GM12878 (cell line): Measurements from ENCODE around the gene MEX3B. TPM values are rescaled to one million over a fixed set of nuclear protein-coding genes. Genes with fewer than 3 reads are reported as not detected.
A peak's percentile ranks its signal among the peaks of the same experiment; 100 is the strongest.

Experiments
- ATAC-seq: fragments of 200-7000 bp; cut with Tn5 transposase; 3 replicates; pipeline ENCODE4 v1.9.1; 2020; ENCODE audit warnings: mild to moderate bottlenecking, moderate library complexity
- BruUV-seq: library from RNA; stranded (reverse); fragments of 400-500 nt; replicated peaks from 2 replicates; lab custom pipeline; 2021; lab: Mats Ljungman, UMichigan
- CTCF ChIA-PET: fragments of 300-600 bp; sonication (Branson Sonifier 250); formaldehyde crosslinking; extraction: SDS; loops from one replicate; lab custom pipeline; 2021; ENCODE audit warnings: inconsistent platforms; lab: Yijun Ruan, JAX
- POLR2A ChIA-PET: fragments of 350-600 bp; formaldehyde crosslinking; extraction: SDS; loops from one replicate; lab custom pipeline; 2021; ENCODE audit warnings: inconsistent platforms; lab: Charles Lee
- RAD21 ChIA-PET: fragments of 300-600 bp; sonication (Branson Sonifier 250); formaldehyde crosslinking; loops from one replicate; lab custom pipeline; 2023; ENCODE audit warnings: antibody characterized with exemption; ENCODE audit not compliant: unreplicated experiment; lab: Charles Lee
- SMC1A ChIA-PET: fragments of 300-600 bp; sonication (Branson Sonifier 250); formaldehyde crosslinking; loops from one replicate; lab custom pipeline; 2023; ENCODE audit not compliant: unreplicated experiment, uncharacterized antibody; lab: Charles Lee
- DNase-seq: peaks from one replicate; pipeline ENCODE4 v3.0.0-alpha.2; 2011; ENCODE audit warnings: low read depth, low spot score
- FAIRE-seq: peaks from 3 replicates; lab custom pipeline; 2011; peaks lifted over from hg19 to GRCh38; lab: Jason Lieb, UNC
- H2AFZ ChIP-seq: 2 replicates; pipeline ENCODE4 v1.6.0; 2011; ENCODE audit warnings: low read depth, low read length, control low read depth; ENCODE audit not compliant: control insufficient read depth
- H3K27ac ChIP-seq: 2 replicates; pipeline ENCODE4 v1.5.1; 2011; ENCODE audit warnings: control low read depth; ENCODE audit not compliant: control insufficient read depth, insufficient read depth
- H3K27me3 ChIP-seq, 2 experiments: replicated peaks in 1 of 2; 2 replicates each; pipeline versions ENCODE4 v1.6.0 to v1.6.1; 2011; ENCODE audit warnings: low read length in 1 of 2; ENCODE audit not compliant: control insufficient read depth in 2 of 2, insufficient read depth in 2 of 2
- H3K36me3 ChIP-seq, 2 experiments: 2 replicates each; pipeline ENCODE4 v1.5.1; 2011; ENCODE audit warnings: low read length in 1 of 2; ENCODE audit not compliant: control insufficient read depth in 2 of 2, insufficient read depth in 2 of 2
- H3K4me1 ChIP-seq: 2 replicates; pipeline ENCODE4 v1.6.1; 2011; ENCODE audit warnings: mild to moderate bottlenecking, low read length, moderate library complexity, mixed read lengths; ENCODE audit not compliant: control insufficient read depth, insufficient read depth
- H3K4me2 ChIP-seq: 2 replicates; pipeline ENCODE4 v1.6.0; 2011; ENCODE audit warnings: control low read depth; ENCODE audit not compliant: control insufficient read depth, insufficient read depth
- H3K4me3 ChIP-seq: fragments of 200-600 bp; sonication (generic); 2 replicates; pipeline ENCODE4 v1.5.1; 2016
- H3K79me2 ChIP-seq: 2 replicates; pipeline ENCODE4 v1.6.0; 2011; ENCODE audit warnings: low read length; ENCODE audit not compliant: control insufficient read depth, insufficient read depth
- H3K9ac ChIP-seq: 2 replicates; pipeline ENCODE4 v1.8.0; 2011; ENCODE audit warnings: low read length, control low read depth, mixed read lengths; ENCODE audit not compliant: control insufficient read depth, insufficient read depth
- H3K9me3 ChIP-seq: replicated peaks from 3 replicates; pipeline ENCODE4 v1.5.1; 2011; ENCODE audit warnings: mild to moderate bottlenecking, low read length; ENCODE audit not compliant: control insufficient read depth, insufficient read depth
- H4K20me1 ChIP-seq: 2 replicates; pipeline ENCODE4 v1.6.0; 2011; ENCODE audit not compliant: control insufficient read depth, insufficient read depth
- BACH1 ChIP-seq: fragments of 450-650 bp; IDR thresholded peaks from 2 replicates; pipeline ENCODE4 v1.6.1; 2017; ENCODE audit warnings: mild to moderate bottlenecking, borderline replicate concordance
- BRCA1 ChIP-seq: IDR thresholded peaks from 2 replicates; pipeline ENCODE4 v1.6.1; 2011; ENCODE audit warnings: low read depth, low read length, improper control_type of control experiment
- CTCF ChIP-seq, 3 experiments: IDR thresholded peaks in 2 of 3; conservative IDR thresholded peaks in 1 of 3; 2 replicates each; pipeline ENCODE4 v1.5.1; 2011; ENCODE audit warnings: low read depth in 3 of 3, low read length in 3 of 3, mild to moderate bottlenecking in 3 of 3, control low read depth in 2 of 3, moderate library complexity in 2 of 3, inconsistent platforms in 1 of 3, mixed read lengths in 1 of 3; ENCODE audit not compliant: control insufficient read depth in 2 of 3, insufficient read depth in 1 of 3; ENCODE audit errors: extremely low read depth in 1 of 3
- FOS ChIP-seq: IDR thresholded peaks from 3 replicates; pipeline ENCODE4 v1.6.1; 2011; ENCODE audit warnings: borderline replicate concordance; ENCODE audit not compliant: insufficient read length; ENCODE audit errors: extremely low read depth
- FOXM1 ChIP-seq: IDR thresholded peaks from 2 replicates; pipeline ENCODE4 v1.6.1; 2012; ENCODE audit warnings: low read depth, mild to moderate bottlenecking, inconsistent platforms, low read length, moderate library complexity
- WRNIP1 ChIP-seq: IDR thresholded peaks from 2 replicates; pipeline ENCODE4 v1.6.1; 2011; ENCODE audit warnings: low read depth, low read length, improper control_type of control experiment, borderline replicate concordance
- ZNF217 ChIP-seq: fragments of 450-650 bp; IDR thresholded peaks from 2 replicates; pipeline ENCODE4 v1.6.1; 2017; ENCODE audit warnings: antibody characterized with exemption, mild to moderate bottlenecking
- WGBS: methylation state at CpG from one replicate; pipeline ENCODE4 v1.1.6; 2016; ENCODE audit warnings: low lambda C conversion rate; ENCODE audit not compliant: insufficient replicate concordance, insufficient coverage; ENCODE audit errors: missing lambda C conversion rate; 5-methylcytosine and 5-hydroxymethylcytosine counted together
- in situ Hi-C: fragments of 300-500 bp; cut with MboI; formaldehyde crosslinking; loops from 9 replicates; pipeline ENCODE4 v1.14.3; 2018; ENCODE audit warnings: mixed read lengths
- intact Hi-C: fragments of 100-400 bp; cut with micrococcal nuclease; formaldehyde crosslinking; loops from one replicate; pipeline ENCODE4 v1.14.2; 2022; ENCODE audit not compliant: unreplicated experiment
- polyA plus RNA-seq, 11 experiments: library from polyadenylated mRNA; depleted of rRNA in 4 of 11; unstranded in 6 of 11; stranded (reverse) in 5 of 11; fragments of >200 nt; fragmentation: Nextera tagmentation in 4 of 11; fragmentation: Illumina TruSeq in 1 of 11; extraction: Ambion mirVana in 4 of 11; extraction: Trizol in 1 of 11; gene quantifications; 1 replicate in 1 of 11; 2 replicates in 10 of 11; pipeline versions ENCODE4 v1.2.1 to v1.2.3, GENCODE V29; 2011 to 2016; ENCODE audit warnings: inconsistent platforms in 2 of 11, missing spikeins in 2 of 11, low read depth in 1 of 11
- total RNA-seq, 4 experiments: library from RNA; depleted of rRNA in 3 of 4; stranded (reverse); fragments of >200 nt in 3 of 4; fragmentation: Illumina TruSeq in 1 of 4; extraction: Trizol in 1 of 4; gene quantifications; 2 replicates each; pipeline versions ENCODE4 v1.2.1 to v1.2.3, GENCODE V29; 2013 to 2021
- TF ChIP-seq, protein P1 (sequence below): fragments of 450-650 bp; IDR thresholded peaks from 2 replicates; pipeline ENCODE4 v1.6.1; 2017; ENCODE audit warnings: mild to moderate bottlenecking

Gene MEX3B
- total and polyA plus RNA-seq, 10 of the 15 experiments (the other 5 are each of a cell fraction or from before 2014, with no cell fraction given): 0.02 to 1.3 (median 0.28) TPM

DNA sequence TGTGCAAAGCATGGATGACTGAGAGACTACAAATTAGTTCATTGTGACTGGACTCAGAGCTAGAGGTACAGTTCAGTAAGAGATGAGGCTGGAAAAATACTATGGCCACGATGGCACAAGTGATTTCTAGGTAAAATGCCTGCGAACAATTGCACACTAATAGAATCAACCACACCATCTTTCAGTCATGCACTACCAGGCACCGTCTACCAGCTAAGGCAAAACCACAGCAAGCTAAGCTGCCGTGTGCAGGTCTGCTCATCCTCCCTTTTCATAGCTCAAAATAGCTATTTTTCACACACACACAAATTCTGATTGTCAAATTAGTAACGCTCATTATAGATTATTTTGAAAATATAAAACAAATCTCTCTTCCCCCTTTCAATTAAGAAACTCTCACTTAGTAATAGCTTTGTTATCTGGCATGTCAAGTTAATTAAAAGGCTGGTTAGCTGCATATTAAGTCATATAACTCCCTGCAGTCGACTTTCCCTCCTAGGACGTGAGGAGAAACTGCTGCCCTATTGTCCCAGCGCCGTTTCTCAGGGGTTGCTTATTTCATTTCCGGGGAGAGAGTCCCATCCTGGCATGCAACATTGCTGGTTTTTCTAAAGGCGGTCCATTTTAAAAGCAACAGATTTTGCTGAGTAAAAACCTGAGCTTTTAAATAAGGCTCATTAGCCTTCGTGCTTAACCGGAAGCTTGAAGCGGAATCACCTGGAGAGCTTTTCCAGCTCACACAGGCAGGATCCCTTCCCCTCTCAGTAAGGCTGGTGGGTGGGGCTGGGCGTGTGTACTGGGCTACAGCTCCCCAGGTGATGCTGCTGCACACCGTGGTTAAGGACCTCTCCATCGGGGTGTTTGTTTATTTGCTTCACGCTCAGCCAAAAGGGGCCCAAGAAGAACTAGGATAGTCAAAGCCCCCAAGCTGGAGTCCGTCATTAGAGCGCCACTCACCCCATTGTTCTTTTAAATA is 16.9 kb upstream of the MEX3B start:
- peaks cover 2% of the 10 kb centered on the region in 2 experiments; a peak in 1 of 4 replicates for H3K27me3 ChIP-seq
- POLR2A ChIA-PET: no interaction called here
- no peaks in the 10 kb centered on the region for H3K9me3 ChIP-seq
- H2AFZ ChIP-seq: no peak overlapping the region
- BruUV-seq: no TSS peak
- FAIRE-seq: no peak
- WGBS: 34% methylated on average over 20 of the region's 20 CpGs
- no peak overlapping the region for H3K9ac ChIP-seq
- no peaks in the 10 kb centered on the region for H4K20me1 ChIP-seq
- H3K27ac ChIP-seq: no peak overlapping the region
- in situ Hi-C loops (no loop called here), intact Hi-C loops (no loop called here)
- RAD21 ChIA-PET: interaction anchor here (1.4 kb wide), 1 partner anchor 78 kb away, joined by 3 read pairs; no protein-coding TSS in a partner anchor
- H3K4me2 ChIP-seq: no peak overlapping the region
- TF ChIP-seq BRCA1: no peak
- TF ChIP-seq FOS: no peak
- TF ChIP-seq FOXM1: no peak
- TF ChIP-seq, protein P1, sequence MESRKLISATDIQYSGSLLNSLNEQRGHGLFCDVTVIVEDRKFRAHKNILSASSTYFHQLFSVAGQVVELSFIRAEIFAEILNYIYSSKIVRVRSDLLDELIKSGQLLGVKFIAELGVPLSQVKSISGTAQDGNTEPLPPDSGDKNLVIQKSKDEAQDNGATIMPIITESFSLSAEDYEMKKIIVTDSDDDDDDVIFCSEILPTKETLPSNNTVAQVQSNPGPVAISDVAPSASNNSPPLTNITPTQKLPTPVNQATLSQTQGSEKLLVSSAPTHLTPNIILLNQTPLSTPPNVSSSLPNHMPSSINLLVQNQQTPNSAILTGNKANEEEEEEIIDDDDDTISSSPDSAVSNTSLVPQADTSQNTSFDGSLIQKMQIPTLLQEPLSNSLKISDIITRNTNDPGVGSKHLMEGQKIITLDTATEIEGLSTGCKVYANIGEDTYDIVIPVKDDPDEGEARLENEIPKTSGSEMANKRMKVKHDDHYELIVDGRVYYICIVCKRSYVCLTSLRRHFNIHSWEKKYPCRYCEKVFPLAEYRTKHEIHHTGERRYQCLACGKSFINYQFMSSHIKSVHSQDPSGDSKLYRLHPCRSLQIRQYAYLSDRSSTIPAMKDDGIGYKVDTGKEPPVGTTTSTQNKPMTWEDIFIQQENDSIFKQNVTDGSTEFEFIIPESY: no peak
- TF ChIP-seq ZNF217: no peak
- TF ChIP-seq WRNIP1: no peak
- no peak for TF ChIP-seq BACH1
- no peak for TF ChIP-seq CTCF (IDR thresholded peaks at IDR 0.05 in 2 of 3, conservative IDR thresholded peaks at IDR 0.05 in 1 of 3; ENCODE audit: control insufficient read depth in 2 of 3, extremely low read depth in 1 of 3, insufficient read depth in 1 of 3, low read depth in 3 of 3, low read length in 3 of 3)
- no peak for DNase-seq
- H3K36me3 ChIP-seq: no peaks in the 10 kb centered on the region
- CTCF ChIA-PET: no interaction called here
- no peak overlapping the region for H3K4me3 ChIP-seq
- H3K79me2 ChIP-seq: no peaks in the 10 kb centered on the region
- SMC1A ChIA-PET: interaction anchor here (0.8 to 1.0 kb wide), 2 partner anchors 11 to 135 kb away, joined by 3 read pairs; no protein-coding TSS in a partner anchor
- peak; percentile 51; the same call in 2 of the 3 replicates for ATAC-seq
- no peaks in the 10 kb centered on the region for H3K4me1 ChIP-seq
